Measurements from ENCODE around the gene LSM7.

DNA sequence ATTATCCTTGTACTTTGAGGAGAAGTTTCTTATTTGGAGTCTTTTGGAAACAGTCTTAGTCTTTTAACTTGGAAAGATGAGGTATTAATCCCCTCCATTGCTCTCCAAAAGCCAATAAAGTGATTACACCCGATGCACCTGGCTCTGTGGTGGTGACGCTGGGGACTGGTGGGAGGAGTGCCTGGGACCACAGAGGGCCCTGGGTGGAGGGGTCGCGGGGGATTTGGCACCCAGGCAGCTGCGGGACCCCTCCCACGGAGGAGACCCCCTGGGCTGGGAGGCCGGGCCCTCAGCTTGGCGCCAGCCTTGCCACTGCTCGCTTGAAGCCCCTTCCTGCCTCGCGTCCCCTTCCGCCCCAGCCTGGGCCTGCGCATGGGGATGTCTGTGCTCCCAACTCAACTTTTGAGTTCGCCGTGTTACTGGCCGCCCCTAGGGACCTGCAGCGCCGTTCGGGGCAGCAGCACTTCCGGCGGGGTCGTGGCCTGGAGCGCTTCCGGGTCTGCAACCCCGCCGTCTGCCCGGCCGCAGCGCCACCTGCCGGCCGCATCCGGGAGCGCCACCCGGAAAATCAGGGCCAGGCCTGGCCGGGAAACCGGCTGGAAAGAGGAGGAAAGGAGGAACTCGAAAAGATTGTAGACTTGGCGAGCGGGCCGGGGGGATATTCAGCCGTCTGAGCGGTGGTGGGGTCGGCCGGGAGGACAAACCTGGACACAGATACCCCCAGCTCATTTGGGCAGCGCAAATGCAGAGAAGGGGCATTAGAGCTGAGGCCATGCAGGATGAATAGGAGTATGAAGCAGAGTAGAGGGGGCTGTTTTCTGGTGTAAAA is 54.8 kb downstream of the LSM7 start:
- TF ChIP-seq CTCF (IDR thresholded peaks at IDR 0.05; ENCODE audit: insufficient read depth, low read length) (peak; percentile 49), POLR2AphosphoS5 (IDR thresholded peaks at IDR 0.05; ENCODE audit: low read depth) (peak; percentile 97), GABPA (IDR thresholded peaks at IDR 0.05; ENCODE audit: low read depth) (peak; percentile 96), SPI1 (IDR thresholded peaks at IDR 0.05; ENCODE audit: borderline replicate concordance, low read depth) (peak; percentile 44), REST (IDR thresholded peaks at IDR 0.05; ENCODE audit: insufficient replicate concordance, low read depth) (no peak)

All from HL-60 (cell line).